Sigmoid colon (tissue), 3 donors: ENCODE measurements around the gene CYB5R3.

Source experiments
- POLR2A ChIP-seq, 2 donors: fragments of 450-650 bp; IDR thresholded peaks; one replicate each; pipeline ENCODE4 v1.6.1; 2016; ENCODE audit warnings: antibody characterized with exemption in 2 of 2, mild to moderate bottlenecking in 2 of 2, moderate library complexity in 2 of 2
- TF ChIP-seq, protein P1 (sequence below), 4 experiments: fragments of 450-650 bp in 3 of 4; fragments of 200-600 bp in 1 of 4; IDR thresholded peaks; one replicate each; pipeline ENCODE4 v1.5.1; 2016 to 2019; ENCODE audit warnings: antibody characterized with exemption in 4 of 4, mild to moderate bottlenecking in 3 of 4, moderate library complexity in 2 of 4

DNA sequence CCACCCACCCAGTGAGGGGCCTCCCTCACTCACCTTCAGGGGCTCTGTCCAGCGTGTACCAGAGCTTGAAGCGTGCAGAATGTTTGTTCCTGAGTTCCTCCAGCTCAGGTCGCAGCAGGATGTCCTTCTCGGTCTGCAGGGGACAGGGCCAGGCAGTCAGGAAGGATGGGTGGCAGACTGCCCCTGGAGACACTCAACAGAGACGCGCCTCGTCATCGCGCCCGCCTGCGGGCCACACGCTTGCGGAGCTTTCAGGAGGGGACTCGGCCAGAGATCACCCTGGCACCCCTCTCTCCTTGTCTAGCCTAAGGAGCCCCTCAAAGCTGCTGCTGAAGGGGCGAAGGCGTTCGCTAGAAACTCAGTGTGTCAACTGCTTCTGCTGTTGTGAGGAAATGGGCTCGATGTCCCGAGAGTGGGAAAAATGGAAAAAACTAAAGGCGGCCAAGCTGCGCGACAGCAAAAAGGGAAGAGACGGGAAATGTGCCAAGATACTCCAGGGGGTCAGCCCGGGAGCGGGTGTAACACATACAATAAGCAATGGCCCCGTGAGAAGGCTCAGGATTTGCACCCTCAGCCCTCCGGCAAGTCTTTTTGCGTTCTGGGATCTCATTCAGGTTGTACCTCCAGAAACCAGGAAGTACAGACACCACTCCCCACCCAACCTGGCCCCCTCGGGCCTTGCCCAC, 25.3 kb downstream of the CYB5R3 start:
- no peak for TF ChIP-seq POLR2A (IDR thresholded peaks at IDR 0.05)
- TF ChIP-seq, protein P1, sequence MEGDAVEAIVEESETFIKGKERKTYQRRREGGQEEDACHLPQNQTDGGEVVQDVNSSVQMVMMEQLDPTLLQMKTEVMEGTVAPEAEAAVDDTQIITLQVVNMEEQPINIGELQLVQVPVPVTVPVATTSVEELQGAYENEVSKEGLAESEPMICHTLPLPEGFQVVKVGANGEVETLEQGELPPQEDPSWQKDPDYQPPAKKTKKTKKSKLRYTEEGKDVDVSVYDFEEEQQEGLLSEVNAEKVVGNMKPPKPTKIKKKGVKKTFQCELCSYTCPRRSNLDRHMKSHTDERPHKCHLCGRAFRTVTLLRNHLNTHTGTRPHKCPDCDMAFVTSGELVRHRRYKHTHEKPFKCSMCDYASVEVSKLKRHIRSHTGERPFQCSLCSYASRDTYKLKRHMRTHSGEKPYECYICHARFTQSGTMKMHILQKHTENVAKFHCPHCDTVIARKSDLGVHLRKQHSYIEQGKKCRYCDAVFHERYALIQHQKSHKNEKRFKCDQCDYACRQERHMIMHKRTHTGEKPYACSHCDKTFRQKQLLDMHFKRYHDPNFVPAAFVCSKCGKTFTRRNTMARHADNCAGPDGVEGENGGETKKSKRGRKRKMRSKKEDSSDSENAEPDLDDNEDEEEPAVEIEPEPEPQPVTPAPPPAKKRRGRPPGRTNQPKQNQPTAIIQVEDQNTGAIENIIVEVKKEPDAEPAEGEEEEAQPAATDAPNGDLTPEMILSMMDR (IDR thresholded peaks at IDR 0.05) = no peak
